ENCODE measurements around the gene PPP2R5D.

PPP2R5D gene

DNA sequence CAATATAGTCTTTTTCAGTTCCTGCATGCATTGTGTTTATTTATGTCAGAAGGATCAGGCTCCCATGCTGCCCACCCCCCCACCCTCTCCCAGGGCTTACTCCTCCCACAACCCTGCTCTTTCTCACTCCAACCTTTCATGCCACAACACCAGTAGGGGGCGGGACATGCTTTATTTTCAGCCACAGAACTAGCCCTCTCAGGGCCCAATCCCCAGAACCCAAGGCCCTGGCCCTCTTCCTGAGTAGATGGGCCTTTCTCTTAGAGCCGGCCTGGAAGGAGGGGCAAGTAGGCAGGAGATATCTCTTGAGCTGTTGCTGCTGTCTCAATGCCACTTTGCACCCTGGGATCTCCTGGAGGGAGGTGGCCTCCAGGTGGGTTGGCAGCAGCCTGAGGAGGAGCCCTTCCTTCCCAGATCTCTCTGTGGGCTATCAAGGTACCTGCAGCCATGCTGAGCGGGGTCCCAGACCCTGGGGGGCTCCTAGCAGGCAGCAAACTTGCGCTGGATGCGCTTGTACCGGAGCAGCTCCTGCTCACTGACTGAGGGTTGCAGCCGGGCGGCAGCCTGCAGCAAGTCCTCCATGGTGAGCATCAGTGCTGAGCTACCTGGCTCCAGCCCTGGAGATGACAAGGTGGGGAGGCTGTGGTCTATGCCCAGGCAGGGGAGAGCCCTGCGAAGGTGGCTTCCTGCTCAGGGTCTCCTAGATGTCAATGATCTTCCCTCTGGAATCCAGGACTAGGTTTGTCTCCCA lies 20.3 kb upstream of the PPP2R5D start:
- peak; percentile 18 to 22 for DNase-seq

DNA sequence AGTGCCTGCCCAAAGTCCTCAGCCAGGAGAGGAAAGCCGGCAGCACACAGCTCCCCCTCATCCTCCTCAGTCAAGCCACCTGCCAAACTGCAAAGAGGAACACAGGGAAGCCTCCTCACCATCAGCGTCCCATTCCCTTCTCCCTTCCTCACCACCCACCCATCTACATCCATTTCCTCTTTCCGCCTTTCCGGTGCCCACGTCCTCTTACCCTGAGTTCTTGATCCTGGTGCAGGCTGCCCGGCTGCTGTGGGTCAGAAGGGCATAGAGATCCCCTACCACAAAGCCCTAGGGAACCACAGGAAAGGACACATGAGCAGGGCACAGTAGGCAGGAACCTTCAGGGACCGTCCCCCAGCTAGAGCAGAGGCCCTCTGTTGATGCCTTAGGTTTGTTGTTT lies 17.8 kb upstream of the PPP2R5D start:
- no peak for DNase-seq

DNA sequence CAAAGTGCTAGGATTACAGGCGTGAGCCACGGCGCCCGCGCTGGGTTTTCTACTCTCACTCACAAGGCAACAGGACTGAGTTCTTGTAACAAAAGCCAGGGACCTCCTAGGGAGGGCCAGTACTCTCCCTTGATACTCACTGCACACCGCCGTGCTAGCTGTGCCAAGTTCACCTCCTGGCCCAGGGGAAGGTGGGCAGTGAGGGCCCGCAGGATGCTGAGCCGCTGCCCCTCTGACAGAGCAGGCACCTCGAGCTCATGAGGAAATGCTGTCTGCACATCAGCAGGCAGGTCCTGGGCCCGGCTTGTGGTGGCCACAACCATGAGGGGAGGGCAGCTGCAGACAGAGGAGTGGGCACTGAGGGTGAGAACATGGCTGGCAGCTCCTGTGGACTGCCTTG lies 17.1 kb upstream of the PPP2R5D start:
- no peak for DNase-seq

DNA sequence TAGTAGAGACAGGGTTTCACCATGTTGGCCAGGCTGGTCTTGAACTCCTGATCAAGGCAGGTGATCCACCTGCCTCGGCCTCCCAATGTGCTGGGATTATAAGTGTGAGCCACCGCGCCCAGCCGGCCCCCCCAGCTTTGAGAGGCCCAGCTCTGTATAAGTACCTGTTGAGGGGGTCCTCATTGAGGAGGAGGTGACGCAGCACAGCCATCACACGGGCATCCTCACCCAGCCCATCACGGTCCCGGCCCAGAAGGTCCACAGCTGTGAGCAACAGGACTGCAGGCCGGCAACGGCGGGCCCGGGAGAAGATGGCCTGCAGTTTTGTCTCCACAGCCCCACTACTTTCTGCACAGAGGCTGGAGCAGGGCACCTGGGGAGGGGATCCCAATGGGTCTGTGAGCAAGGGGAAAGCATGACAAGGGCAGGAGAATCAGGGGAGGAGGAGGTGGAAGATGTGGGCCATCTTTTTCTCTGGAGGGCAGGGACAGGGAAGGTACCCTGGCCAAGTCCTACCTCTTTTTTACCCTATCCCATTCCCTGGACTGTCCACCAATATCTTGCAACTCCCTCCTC lies 16.2 kb upstream of the PPP2R5D start:
- no peak for DNase-seq

DNA sequence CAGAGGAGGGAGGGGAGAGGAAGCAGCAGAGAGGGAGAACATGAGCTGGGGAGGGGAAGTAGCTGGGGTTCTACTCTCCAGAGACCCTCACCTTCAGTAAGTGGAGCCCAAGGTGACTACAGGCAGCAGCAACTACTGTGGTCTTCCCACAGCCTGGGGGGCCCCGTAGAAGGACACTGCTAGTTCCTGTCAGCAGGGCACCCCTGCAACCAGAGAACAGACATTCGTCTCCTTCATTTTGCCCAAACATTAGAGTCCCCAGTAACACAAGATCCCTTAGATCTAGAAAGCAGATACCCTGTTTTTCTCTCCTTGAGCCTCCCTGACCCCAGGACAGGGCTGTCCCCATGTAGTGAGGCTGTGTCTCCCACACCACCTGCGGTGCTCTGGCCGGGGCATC lies 15.6 kb upstream of the PPP2R5D start:
- no peak for DNase-seq

DNA sequence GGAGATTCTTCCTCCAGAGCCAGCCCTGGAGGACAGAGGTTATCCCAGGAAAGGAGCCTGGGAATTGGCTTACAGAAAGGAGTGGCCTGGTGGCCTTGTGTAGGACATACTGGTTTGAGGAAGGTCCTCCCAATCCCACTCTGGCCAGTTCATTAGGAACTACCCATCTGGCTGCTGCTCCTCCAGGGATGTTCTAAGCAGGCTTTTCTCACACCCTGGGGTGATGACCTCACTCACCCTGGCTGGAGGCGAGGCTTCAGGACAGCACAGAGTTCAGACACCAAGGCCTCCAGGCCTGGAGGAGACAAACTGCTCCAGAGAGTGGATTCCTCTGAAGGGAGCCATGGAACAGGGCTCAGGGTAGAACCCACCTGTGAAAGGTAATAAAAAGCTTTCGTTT lies 14.9 kb upstream of the PPP2R5D start:
- no peak for DNase-seq

DNA sequence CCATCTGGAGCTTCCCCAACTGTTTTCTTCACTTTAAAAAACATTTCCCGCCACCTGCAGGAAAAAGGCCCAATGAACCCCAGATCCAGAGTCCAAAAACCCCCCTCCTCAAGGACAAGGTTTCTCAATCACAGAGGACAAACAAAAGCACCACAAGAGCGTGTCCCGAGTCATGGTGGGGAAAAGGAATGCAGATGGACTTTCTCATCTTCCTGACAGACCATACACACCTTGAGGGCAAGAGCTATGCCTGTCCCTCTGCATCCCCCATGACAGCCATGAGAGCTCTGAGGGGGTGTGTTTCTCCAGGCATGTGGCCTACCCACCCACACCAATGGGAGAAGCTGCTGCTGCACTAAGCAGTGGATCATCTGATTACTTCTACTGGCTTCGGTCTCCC lies 14.4 kb upstream of the PPP2R5D start:
- DNase-seq, result no peak

DNA sequence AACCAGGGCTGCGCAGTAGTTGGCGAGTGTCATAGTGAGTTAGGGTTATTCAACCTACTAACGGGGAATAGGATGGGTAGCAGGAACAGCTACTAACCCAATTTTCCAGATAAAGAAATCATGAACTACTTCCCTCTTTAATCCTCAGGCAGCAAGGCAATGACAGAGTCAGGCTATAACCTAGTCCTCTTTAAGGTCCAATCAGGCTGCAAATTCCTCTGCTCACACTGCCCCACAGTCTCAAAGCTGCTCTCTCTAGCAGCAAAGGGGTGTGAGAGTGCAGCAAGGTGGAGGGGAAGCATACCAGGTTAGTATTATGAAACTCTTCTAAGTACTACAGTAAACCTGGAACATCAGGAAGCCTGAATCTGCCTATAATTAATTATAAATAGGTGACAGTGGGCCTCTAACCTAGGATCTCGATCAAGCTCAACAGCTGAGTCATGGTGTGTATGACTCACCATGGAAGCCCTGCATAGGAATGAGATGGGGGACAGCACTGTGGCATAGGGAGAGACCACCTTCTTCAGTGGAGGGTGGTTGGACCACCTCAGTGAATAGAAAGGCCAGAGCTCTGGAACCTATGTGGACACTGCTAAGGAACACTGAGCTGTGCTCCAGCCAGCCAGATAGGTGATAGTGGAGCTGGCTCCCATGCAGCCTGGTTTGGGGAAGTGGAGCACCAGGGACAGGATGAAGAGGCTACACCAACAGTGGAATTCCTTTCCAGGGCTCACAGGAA lies 13.3 kb upstream of the PPP2R5D start:
- DNase-seq, result no peak

DNA sequence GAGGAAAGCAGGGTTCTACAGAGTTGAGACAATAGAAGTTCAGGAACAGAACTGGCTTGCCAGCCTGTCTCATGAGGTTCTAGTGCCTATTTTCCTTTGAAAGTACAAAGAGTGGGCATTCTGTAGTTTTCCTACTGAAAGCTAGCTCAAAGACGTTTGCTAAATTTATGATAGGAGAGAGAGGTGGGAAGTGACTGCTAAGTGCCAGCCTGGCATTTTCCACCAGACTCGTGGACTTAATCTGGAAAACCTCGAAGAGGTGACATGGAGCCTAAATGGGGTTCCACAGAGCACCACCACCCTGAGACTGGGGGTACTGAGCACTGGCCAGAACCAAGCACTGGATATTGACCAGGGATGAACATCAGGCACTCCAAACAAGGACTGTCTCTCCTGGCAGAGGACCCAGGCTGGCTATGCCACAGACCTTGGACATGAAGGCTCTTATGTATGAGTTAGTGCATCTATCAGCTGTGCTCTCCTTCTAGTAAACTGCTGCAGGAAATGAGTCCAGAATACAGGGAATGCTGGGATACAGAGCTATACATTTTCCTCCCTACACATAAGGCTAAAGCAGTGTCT lies 12.5 kb upstream of the PPP2R5D start:
- DNase-seq, result no peak

DNA sequence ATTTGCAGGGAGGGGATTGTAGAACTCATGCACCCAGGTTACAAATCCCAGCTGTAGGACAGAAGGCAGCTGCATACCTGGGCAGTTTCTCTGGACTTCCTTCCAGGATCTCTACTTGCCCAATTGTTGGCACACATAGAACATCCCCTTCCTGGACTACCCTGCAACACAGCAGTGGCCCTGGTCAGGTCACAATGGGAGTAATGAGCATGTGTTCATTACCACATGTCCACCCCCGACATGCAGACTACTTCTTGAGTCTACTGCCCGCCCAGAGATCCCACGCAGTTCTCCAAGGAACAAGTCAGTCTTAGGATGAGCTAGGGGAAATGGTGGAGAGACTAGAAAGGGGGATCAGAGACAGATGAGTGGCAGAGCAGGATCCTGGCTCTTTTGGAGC lies 10.4 kb upstream of the PPP2R5D start:
- no peak for DNase-seq

DNA sequence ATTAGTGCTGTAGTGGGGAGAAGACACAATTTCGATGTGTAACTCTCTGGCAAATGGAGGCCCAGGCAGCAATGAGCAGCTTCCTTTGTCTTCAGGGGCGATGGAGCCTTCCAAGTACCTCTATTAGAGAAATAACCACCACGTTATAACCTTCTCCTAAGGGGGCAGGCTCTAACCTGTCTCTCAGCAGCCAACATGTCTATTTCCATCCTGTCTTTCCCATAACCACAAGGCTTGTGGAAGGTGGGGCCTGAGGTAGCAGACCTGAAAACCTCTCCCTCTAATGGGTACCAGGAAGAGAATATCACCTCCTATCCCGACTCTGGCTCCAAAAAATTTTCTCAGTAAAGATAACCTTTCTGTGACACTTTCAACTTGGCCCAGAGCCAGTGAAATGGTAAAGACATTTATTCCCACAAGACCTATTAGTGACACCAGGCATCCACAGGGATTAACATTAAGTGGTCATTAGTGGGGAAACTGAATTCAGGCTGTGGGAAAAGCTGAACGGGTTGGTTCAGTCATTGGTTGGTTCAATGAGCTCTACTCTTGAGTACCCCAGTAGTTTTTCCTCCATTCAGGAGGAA lies 9.4 kb upstream of the PPP2R5D start:
- peak in 1 of 2 donors; percentile 8 for DNase-seq

DNA sequence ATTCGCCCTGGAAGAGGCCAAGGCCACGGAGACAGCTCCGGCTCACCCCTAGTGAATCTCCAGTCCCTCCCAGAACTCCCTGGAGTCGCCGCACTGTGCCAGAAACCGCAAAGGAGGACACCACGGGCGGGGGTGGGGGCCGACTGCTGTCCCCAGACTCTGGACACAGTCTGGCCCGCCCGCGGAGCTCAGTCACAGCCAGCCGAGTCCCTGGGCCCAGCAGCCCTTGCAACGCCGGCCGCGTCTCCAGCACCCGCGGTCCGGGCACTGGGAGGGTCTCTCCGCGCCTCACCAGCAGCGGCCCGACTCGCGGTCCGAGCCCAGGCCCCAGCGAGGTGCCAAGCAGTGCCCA lies 5.9 kb upstream of the PPP2R5D start:
- peak in 1 of 2 donors; percentile 16 for DNase-seq

DNA sequence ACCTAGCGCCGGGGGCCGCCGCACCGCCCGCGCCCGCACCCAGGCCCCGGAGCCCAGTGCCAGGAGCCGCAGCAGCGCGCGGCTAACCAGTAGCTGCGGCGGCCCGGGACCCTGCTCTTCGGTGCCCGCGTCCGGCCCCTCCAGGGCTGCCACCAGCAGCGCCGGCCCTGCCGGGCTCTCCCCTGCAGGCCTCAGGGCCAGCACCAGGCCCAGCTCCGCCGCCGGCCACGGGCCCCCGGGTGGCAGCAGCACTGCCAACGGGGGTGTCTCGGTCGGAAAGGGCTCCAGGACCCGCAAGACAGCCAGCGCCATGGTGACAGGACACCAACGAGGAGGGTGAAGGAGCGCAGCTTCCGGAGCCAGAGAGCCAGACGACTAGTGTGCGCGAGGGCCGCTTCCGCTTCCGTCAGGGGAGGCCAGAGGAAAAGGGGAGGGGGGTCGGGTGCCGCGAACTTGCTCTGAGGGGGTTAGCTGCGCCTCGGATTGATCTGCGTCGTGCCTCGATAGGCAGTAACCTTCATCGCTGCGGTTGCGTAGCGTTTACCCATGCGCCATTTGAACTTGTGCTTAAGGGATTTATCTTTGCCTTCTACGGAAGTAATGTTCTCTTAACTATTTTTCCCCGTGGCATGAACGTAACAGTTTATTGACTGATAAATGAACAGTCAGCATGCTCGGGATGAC lies 5.4 kb upstream of the PPP2R5D start, which contains the start of gene PEX6:
Gene PEX6 (minus strand): TSS at position 343 of the 684 bp plus-strand sequence. CDS start 31 bp downstream, at position 312.
- peak; percentile 86 to 94 for DNase-seq

DNA sequence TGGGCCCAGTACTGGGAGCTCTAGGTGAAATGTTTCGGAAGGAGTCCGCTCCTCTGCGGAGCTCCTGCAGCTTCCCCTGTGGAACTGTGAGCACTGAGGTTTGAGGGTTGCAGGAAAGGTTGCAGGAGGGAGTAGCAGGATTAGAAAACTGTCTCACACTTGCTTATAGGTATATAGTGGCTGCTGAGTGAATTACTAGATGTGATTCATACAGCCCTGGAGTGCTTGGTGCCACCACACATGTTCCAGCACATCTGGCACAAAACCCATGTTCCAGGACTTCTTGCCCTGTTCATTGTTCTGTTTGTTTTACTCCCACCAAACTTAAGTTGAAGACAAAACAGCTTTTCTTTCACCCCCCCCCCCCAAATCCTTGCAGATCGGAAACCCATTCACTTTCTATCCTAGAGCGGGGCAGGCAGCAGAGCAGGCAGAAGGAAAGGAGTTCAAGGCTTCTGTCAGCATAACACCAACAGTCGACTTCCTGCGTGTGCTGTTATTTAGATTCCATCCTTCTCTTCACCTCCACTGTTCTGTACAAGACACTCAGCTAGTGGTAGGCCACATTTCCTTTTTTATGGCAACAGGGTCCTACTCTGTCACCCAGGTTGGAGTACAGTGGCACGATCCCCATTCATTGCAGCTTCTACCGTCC lies 4.7 kb upstream of the PPP2R5D start:
- DNase-seq, result peak in 1 of 2 donors; percentile 26

DNA sequence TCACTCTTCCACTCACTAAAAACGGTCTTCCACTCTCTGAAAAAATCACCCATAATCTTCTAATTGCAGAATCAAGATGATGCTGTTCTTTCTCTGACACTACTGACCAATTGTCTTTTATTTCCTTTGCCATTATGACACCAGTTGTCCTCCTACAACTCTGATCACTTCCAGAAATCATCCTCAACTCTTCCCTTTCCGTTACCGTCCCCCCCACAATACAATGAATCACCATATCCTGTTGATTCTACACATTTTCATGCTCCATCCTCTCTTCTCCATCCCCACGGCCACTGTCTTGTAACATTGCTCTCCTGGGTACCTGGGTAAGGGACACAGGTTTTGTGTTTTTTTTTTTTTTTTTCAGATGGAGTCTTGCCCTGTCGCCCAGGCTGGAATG lies 2.5 kb upstream of the PPP2R5D start:
- DNase-seq, result no peak

DNA sequence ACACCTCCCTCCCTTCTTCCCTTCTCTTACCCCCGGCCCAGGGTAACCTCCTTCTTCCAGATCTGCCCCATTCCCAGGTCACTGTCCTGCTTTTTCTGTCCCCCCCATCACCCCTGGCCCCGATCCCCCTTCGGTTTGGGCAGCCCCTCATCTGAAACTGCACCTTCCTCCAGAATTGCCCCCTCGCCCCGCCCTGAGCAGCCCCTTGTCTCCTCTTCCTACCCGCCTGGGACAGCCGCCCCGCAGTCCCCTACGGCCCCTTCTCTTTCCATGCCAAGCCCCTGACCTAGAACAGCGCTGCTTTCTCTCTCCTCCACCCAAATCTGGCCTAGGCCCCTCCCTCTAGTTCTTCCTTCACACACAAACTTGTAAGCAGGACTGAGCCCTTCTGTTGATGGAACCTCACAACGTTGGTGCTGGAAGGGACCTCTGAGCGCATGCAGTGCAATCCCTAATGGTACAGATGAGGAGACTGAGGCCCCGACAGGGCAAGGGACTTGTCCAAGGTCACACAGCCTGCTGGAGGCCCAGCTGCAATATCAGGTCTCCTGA lies 630 bp downstream of the PPP2R5D start:
- DNase-seq, result peak in 1 of 2 donors; percentile 8

DNA sequence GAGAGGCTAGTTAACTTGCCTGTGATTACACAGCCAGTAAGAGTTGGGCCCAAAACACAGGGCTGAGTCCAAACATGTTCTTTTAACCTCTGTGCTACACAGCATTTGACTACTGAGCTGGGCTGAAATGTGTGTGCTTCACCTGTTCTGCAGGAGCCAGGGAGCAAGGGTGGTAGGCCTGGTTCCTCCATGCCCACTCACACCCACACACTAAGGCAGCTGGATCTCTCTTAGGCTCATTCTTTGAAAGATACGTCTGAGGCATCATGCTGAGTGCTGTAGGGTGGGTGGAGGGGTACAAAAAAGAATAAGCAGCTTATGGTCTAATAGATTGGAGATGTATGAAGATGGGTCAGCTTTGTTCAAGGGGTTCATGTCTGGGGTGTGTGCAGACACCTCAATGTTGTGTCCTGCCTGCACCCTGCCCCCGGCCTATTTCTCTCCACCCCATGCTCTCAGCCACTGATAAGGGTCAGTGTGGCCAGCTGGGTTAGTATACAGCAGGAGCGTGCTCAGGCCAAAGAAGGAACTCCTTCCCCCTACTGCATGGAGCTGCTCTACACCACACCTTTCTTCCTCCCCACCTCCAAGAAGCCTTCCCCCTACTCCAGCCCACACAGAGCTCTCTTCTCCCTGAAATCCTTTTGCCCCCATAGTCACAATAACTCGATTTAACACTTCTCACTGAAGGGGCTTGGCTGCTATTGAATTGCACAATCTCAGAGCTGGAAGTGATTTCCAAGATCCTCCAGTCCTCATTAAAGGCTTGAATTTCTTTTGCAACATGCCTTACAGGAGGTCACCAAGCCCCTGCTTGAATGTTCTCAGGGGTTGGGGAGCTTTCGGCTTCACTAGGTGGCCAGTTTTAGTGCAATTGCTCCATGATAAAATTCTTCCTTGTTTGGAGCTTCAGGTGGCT lies 3.4 kb downstream of the PPP2R5D start:
- no peak for DNase-seq

DNA sequence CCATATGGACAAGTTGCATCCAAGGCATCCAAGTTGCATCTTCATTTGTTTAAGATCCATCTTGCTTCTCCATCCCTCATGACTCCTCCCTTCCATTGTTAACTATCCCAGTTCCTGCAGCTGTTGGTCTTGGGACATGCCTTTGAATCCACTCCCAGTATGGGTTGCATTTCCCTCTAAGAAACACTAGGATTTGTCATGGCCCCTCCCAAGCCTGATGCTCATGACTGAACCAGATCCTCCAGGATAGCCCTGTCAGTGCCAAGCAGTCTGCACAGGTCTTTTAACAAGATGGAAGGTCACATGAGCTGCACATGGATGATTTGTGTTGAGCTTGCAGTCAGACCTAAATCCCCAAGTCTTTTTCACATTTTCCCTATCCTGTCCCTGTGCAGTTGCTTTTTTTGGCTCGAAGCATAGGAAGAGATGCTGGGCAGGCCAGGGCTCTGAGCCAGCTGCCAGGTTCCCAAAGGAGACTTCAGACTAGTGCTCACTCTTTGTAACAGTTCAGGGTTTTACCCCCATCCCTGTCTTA lies 4.2 kb downstream of the PPP2R5D start:
- no peak for DNase-seq

DNA sequence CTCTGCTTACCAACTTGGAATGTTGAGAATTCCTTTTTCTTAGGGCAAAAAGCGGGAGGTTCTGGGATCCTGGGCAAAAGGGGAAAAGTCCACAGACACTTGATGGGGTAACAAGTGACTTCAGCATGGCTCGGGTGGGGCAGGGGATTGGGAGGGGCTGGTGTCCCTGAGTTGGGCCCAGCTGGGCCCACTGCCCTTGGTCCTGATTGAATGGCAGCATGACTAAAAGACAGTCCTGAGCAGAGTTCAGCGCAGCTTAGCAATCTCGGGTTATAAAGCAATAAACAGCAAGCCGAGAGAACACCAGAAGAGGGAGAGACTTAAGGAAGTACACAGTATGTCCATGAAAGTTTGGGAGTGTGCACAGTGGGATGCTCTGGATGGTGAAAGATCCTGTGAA lies 5.6 kb downstream of the PPP2R5D start:
- DNase-seq, result no peak

DNA sequence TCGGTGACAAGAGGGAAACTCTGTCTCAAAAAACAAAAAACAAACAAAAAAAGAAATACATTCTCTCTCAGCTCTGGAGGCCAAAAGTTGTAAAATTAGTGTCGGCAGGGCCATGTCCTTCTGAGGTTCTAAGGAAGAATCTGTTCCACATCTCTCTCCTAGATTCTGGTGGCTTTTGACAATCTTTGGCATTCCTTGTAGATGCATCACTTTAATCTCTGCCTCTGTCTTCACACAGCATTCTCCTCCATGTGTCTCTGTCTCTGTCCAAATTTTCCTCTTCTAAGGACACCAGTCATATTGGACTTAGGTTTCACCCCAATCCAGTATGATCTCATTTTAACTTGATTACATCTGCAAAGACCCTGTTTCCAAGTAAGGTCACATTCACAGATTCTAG lies 9.1 kb downstream of the PPP2R5D start:
- DNase-seq, result no peak
